WERI-Rb-1 (cell line): ENCODE results near the gene BOD1.

Source experiments
- DNase-seq: peaks from one replicate; pipeline ENCODE4 v3.0.0-alpha.2; 2020
- H3K27ac ChIP-seq: fragments of 250-450 bp; sonication (Bioruptor Pico); 2 replicates; pipeline ENCODE4 v1.5.1; 2020; ENCODE audit warnings: mild to moderate bottlenecking, moderate library complexity
- H3K27me3 ChIP-seq: fragments of 250-450 bp; sonication (Bioruptor Pico); 2 replicates; pipeline ENCODE4 v1.5.1; 2021; ENCODE audit warnings: mild to moderate bottlenecking, low read depth, moderate library complexity; ENCODE audit not compliant: insufficient read depth, severe bottlenecking
- H3K36me3 ChIP-seq: fragments of 250-450 bp; sonication (Bioruptor Pico); 2 replicates; pipeline ENCODE4 v1.5.1; 2020; ENCODE audit warnings: mild to moderate bottlenecking, moderate library complexity
- H3K4me3 ChIP-seq: 2 replicates; pipeline ENCODE4 v1.5.1; 2011; ENCODE audit warnings: low read depth, mild to moderate bottlenecking, control low read depth, low read length
- H3K9me3 ChIP-seq: fragments of 250-450 bp; sonication (Bioruptor Pico); 2 replicates; pipeline ENCODE4 v1.5.1; 2021; ENCODE audit warnings: mild to moderate bottlenecking, moderate library complexity; ENCODE audit not compliant: severe bottlenecking
- CTCF ChIP-seq: IDR thresholded peaks from 2 replicates; pipeline ENCODE4 v1.5.1; 2011; ENCODE audit warnings: low read depth, mild to moderate bottlenecking, control low read depth, inconsistent platforms, low read length

The BOD1 gene

GRCh38 chr5:173648308-173648866 is 31.9 kb upstream of the BOD1 start:
- Histone ChIP-seq H3K27me3 (no peaks in the 10 kb centered on the region), H3K27ac (no peak overlapping the region), H3K36me3 (no peaks in the 10 kb centered on the region), H3K9me3 (no peaks in the 10 kb centered on the region), H3K4me3 (no peak overlapping the region)
- no peak for DNase-seq
- no peak for TF ChIP-seq CTCF

- DNase-seq = no peak
- no peak for TF ChIP-seq CTCF
- no peaks in the 10 kb centered on the region for H3K27me3 ChIP-seq
- H3K4me3 ChIP-seq = no peak overlapping the region
- H3K27ac ChIP-seq = no peak overlapping the region
- H3K36me3 ChIP-seq = no peaks in the 10 kb centered on the region
- no peaks in the 10 kb centered on the region for H3K9me3 ChIP-seq
These were observed 30.2 kb upstream of the BOD1 start for GRCh38 chr5:173646692-173647091.

- DNase-seq = no peak
These were observed 29.6 kb upstream of the BOD1 start for GRCh38 chr5:173645890-173646574.

GRCh38 chr5:173645437-173645807 is 29.0 kb upstream of the BOD1 start:
- no peaks in the 10 kb centered on the region for H3K36me3 ChIP-seq
- no peak for TF ChIP-seq CTCF

More at GRCh38 chr5:173645890-173646574, 29.6 kb upstream of the BOD1 start:
- Histone ChIP-seq H3K4me3 (no peak overlapping the region), H3K36me3 (no peaks in the 10 kb centered on the region), H3K27ac (no peak overlapping the region), H3K9me3 (no peaks in the 10 kb centered on the region), H3K27me3 (no peaks in the 10 kb centered on the region)
- TF ChIP-seq CTCF = no peak

GRCh38 chr5:173644673-173645436 is 28.4 kb upstream of the BOD1 start:
- no peaks in the 10 kb centered on the region for H3K27me3 ChIP-seq
- no peaks in the 10 kb centered on the region for H3K36me3 ChIP-seq
- no peak overlapping the region for H3K4me3 ChIP-seq
- no peaks in the 10 kb centered on the region for H3K9me3 ChIP-seq
- TF ChIP-seq CTCF = no peak
- DNase-seq = no peak
- no peak overlapping the region for H3K27ac ChIP-seq

More at GRCh38 chr5:173645437-173645807, 29.0 kb upstream of the BOD1 start:
- Histone ChIP-seq H3K4me3 (no peak overlapping the region), H3K27me3 (no peaks in the 10 kb centered on the region), H3K27ac (no peak overlapping the region), H3K9me3 (no peaks in the 10 kb centered on the region)
- no peak for DNase-seq
